Ramos (cell line): Measurements from ENCODE around the gene LIF.

Source experiments
- in situ Hi-C: fragments of 300-500 bp; cut with MboI; formaldehyde crosslinking; loops from one replicate; pipeline ENCODE4 v1.14.3; 2022; ENCODE audit warnings: low sequenced_read_pairs; ENCODE audit not compliant: unreplicated experiment

LIF gene

DNA sequence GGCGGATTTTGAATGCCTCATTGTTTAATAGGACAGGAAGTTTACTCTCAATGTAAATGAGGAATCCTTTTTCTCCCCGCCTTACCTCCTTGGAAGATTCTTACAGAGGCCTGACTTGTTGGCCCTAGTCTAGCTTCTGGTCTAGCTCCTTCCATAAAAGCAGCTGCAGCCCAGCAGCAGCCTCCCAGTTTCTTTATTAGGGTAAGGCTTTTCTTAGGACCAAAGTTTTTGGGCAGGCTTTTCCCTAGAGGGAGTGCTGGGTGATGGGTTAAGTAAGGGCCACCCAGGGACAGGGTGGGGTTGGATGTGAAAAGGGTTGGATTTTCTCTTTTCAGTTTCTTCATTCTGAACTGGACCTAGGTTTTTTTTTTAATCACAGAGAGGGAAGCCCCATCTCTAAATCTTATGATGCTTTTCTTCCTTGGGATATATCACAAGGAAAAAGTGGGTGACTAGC lies 49.7 kb downstream of the LIF start:
- in situ Hi-C loops = no loop called here

DNA sequence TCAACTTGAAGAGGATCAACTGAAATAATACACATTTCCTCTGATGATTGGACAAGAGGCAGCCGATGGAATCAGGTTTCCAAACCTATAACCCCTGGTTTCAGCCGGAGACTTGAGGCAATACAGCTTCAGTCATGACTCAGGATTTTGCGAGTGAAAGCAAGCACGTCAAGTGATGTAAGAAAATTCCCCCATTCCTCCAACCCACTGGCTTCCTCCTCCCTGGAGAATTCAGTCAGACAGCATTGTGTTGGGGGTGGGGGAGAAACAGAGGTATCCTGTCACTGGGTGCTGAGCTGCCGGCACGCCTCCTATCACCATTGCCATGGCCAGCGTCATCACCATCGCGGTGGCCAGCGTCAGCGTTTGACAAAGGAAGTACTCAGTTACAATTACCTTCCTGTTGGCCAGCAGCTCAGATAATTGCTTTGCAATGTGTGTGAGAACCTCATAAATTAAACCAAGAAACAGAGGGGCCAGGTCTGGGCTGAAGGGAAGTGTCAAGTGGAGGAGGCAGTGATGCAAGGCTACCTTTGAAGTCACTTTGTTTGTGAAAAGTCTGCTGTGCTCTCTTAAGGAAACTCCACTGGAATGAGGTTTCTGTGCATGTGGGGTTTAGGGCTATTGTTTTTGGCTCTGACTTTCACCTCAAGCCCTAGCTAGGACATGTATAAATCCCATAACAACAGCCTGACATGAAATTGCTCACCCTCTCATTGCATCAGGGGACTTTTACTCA lies 50.2 kb downstream of the LIF start:
- in situ Hi-C loops = no loop called here

DNA sequence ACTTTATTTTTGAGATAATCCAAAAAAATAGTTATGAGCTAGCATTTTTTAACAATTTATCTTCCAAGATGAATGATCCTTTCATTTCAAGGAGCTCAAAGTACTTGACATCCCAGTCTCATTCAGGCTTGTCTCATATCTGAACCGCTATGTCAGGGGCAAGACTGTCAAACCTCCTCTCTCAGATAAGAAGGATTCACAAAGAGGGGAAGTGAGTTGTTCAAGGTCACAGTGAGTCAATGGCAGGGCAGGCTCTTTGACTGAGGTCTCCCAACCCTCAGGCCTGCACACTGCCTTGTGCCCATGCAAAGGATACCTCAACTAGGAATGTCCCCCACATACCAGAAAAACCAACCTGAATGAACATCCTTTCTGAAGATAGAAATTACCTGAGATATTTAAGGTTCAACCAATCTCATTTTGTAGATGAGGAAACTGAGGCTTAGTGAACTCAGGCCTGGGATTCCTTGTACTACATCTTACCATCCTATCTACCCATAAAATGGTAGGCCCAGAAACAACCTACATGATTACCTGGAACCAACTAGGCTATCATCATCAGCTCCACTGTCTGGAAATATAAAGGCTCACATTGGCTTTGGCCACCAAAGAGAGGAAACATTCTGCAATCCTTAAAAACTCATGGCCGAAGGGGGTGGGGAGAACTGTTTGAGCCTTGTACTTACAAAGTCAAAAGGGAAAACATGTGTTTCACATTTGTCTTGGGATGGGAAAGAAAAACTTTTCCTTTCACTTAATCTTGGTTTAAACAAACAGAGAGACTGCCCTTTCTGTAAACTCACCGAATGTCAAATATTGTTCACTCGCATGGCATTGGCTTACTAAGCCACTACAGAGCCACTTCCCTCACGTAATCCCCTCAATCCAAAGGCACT lies 51.1 kb downstream of the LIF start:
- in situ Hi-C loops = no loop called here

- in situ Hi-C loops = no loop called here
These were observed 53.4 kb downstream of the LIF start for GRCh38 chr22:30193031-30193775.

GRCh38 chr22:30192427-30192826 lies 54.1 kb downstream of the LIF start:
- in situ Hi-C loops = no loop called here

DNA sequence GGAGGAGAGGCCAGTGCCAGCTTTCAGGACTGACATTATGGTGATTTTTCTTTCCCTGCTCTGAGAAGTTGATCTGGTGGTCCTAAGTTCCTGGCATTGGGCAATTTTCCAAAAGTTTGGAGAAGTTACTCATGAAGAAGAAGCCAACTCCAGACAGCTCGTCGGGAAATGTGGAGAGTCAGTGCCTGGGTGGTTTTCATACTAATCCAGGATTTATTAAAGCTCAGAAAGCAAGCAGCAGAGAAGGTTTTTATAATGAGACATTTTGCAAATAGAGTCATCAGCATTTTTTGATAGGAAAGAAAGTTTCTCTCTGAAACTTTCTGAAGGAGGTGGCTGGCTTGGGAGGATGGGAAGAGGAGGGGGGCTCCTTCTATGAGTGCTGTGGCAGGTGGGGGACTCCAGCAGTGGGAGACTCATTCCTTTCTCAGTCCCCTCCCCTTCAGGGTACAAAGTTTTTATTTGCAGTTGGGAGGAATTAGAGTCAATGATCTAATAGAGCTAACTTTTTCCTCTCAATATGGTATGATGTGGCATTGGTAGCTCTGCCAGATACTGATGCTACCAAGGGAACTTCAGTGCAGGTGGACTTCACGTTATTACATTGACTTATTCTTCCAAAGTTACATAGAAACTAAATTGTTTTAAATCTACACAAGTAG lies 55.4 kb downstream of the LIF start:
- in situ Hi-C loops = no loop called here

- in situ Hi-C loops = no loop called here
These were observed 56.0 kb downstream of the LIF start for GRCh38 chr22:30190574-30190973.
